Neutrophil (primary cell): ENCODE measurements around the gene ADRA1B.

Experiments
- H3K27ac ChIP-seq: fragments of 200-600 bp; sonication (generic); 2 replicates; pipeline ENCODE4 v1.5.1; 2016; ENCODE audit warnings: mild to moderate bottlenecking, moderate library complexity
- H3K27me3 ChIP-seq: fragments of 200-600 bp; sonication (generic); 2 replicates; pipeline ENCODE4 v1.6.0; 2016; ENCODE audit warnings: mild to moderate bottlenecking
- H3K36me3 ChIP-seq: fragments of 200-600 bp; sonication (generic); 2 replicates; pipeline ENCODE4 v1.5.1; 2017
- H3K4me1 ChIP-seq, 2 experiments: fragments of 200-600 bp in 1 of 2; sonication (generic) in 1 of 2; 1 replicate in 1 of 2; 2 replicates in 1 of 2; pipeline versions ENCODE4 v1.5.1 to v1.6.1; 2013 to 2016; ENCODE audit warnings: low read depth in 1 of 2, low read length in 1 of 2, mild to moderate bottlenecking in 1 of 2, moderate library complexity in 1 of 2; ENCODE audit not compliant: control insufficient read depth in 1 of 2, insufficient read depth in 1 of 2
- H3K4me3 ChIP-seq, 2 experiments: fragments of 200-600 bp in 1 of 2; sonication (generic) in 1 of 2; 1 replicate in 1 of 2; 2 replicates in 1 of 2; pipeline ENCODE4 v1.5.1; 2013 to 2016; ENCODE audit warnings: low read depth in 1 of 2, low read length in 1 of 2, mild to moderate bottlenecking in 1 of 2, moderate library complexity in 1 of 2
- H3K9me3 ChIP-seq: fragments of 200-600 bp; sonication (generic); 2 replicates; pipeline ENCODE4 v1.5.1; 2016
- CTCF ChIP-seq: fragments of 200-600 bp; sonication (generic); IDR thresholded peaks from 2 replicates; pipeline ENCODE4 v1.5.1; 2016; ENCODE audit warnings: antibody characterized with exemption

Gene ADRA1B

GRCh38 chr5:159915904-159916840 lies at the start of gene ADRA1B:
Gene ADRA1B, plus strand, starts transcription at chr5:159916482. Its CDS starts 424 bp downstream, at chr5:159916906.
- Histone ChIP-seq H3K27ac (no peak within 1 kb of the TSS), H3K4me1 (no peaks in the 10 kb centered on the region), H3K27me3 (peaks cover 96% of the 10 kb centered on the region), H3K9me3 (no peaks in the 10 kb centered on the region), H3K4me3 (no peak within 1 kb of the TSS), H3K36me3 (no peaks in the 10 kb centered on the region)
- TF ChIP-seq CTCF: no peak

GRCh38 chr5:159873680-159874079 lies 42.6 kb upstream of the ADRA1B start:
- Histone ChIP-seq H3K27ac (no peak overlapping the region), H3K27me3 (peaks cover 28% of the 10 kb centered on the region), H3K36me3 (no peaks in the 10 kb centered on the region), H3K9me3 (no peaks in the 10 kb centered on the region), H3K4me1 (no peaks in the 10 kb centered on the region), H3K4me3 (no peak overlapping the region)
- no peak for TF ChIP-seq CTCF

GRCh38 chr5:159874263-159874662 lies 42.0 kb upstream of the ADRA1B start:
- H3K4me3 ChIP-seq: no peak overlapping the region
- H3K9me3 ChIP-seq: no peaks in the 10 kb centered on the region
- peaks cover 28% of the 10 kb centered on the region for H3K27me3 ChIP-seq
- H3K27ac ChIP-seq: no peak overlapping the region
- H3K4me1 ChIP-seq: no peaks in the 10 kb centered on the region
- H3K36me3 ChIP-seq: no peaks in the 10 kb centered on the region
- no peak for TF ChIP-seq CTCF

- Histone ChIP-seq H3K36me3 (no peaks in the 10 kb centered on the region), H3K27me3 (peaks cover 24% of the 10 kb centered on the region), H3K9me3 (no peaks in the 10 kb centered on the region), H3K27ac (no peak overlapping the region), H3K4me1 (no peaks in the 10 kb centered on the region), H3K4me3 (no peak overlapping the region)
- no peak for TF ChIP-seq CTCF
Measured at GRCh38 chr5:159877016-159877415, 39.3 kb upstream of the ADRA1B start.

GRCh38 chr5:159877894-159878448 lies 38.3 kb upstream of the ADRA1B start:
- no peak overlapping the region for H3K27ac ChIP-seq
- peaks cover 27% of the 10 kb centered on the region for H3K27me3 ChIP-seq
- H3K36me3 ChIP-seq: no peaks in the 10 kb centered on the region
- no peak for TF ChIP-seq CTCF
- H3K4me3 ChIP-seq: no peak overlapping the region
- H3K9me3 ChIP-seq: no peaks in the 10 kb centered on the region
- H3K4me1 ChIP-seq: no peaks in the 10 kb centered on the region
